ENCODE data around the gene NFKBIE.

NFKBIE gene

GRCh38 chr6:44221291-44221960, 43.9 kb downstream of the NFKBIE start:
- Histone ChIP-seq H3K27me3 (ENCODE audit: insufficient read depth, poor library complexity, severe bottlenecking) (no peaks in the 10 kb centered on the region), H3K27ac (replicated peaks) (no peak overlapping the region), H3K4me3 (replicated peaks; ENCODE audit: insufficient read depth, low read length) (no peak overlapping the region)
- peak in 1 of 2 experiments; percentile 89 for DNase-seq (ENCODE audit: low read depth in 1 of 2, low spot score in 1 of 2)
- TF ChIP-seq POLR2AphosphoS5 (IDR thresholded peaks at IDR 0.05; ENCODE audit: low read depth): 0 out of 2 replicates have a peak, but pooled peaks have one; percentile 17
- peak; percentile 93 for TF ChIP-seq CTCF (IDR thresholded peaks at IDR 0.05; ENCODE audit: insufficient read depth, low read length)
- no peak for TF ChIP-seq SPI1 (IDR thresholded peaks at IDR 0.05; ENCODE audit: borderline replicate concordance, low read depth)

GRCh38 chr6:44220913-44221290, 44.4 kb downstream of the NFKBIE start:
- no peak for TF ChIP-seq CTCF (IDR thresholded peaks at IDR 0.05; ENCODE audit: insufficient read depth, low read length)
- no peak for TF ChIP-seq SPI1 (IDR thresholded peaks at IDR 0.05; ENCODE audit: borderline replicate concordance, low read depth)
- no peak for TF ChIP-seq POLR2AphosphoS5 (IDR thresholded peaks at IDR 0.05; ENCODE audit: low read depth)
- TF ChIP-seq REST (IDR thresholded peaks at IDR 0.05; ENCODE audit: insufficient replicate concordance, low read depth): no peak
- no peak for TF ChIP-seq GABPA (IDR thresholded peaks at IDR 0.05; ENCODE audit: low read depth)
- Histone ChIP-seq H3K27ac (replicated peaks) (no peak overlapping the region), H3K4me3 (replicated peaks; ENCODE audit: insufficient read depth, low read length) (no peak overlapping the region), H3K27me3 (ENCODE audit: insufficient read depth, poor library complexity, severe bottlenecking) (no peaks in the 10 kb centered on the region)
- DNase-seq (ENCODE audit: low read depth in 1 of 2, low spot score in 1 of 2): no peak

GRCh38 chr6:44219815-44220784, 45.3 kb downstream of the NFKBIE start:
- H3K27ac ChIP-seq (replicated peaks): no peak overlapping the region
- TF ChIP-seq CTCF (IDR thresholded peaks at IDR 0.05; ENCODE audit: insufficient read depth, low read length): no peak
- no peak for TF ChIP-seq GABPA (IDR thresholded peaks at IDR 0.05; ENCODE audit: low read depth)
- no peak for TF ChIP-seq REST (IDR thresholded peaks at IDR 0.05; ENCODE audit: insufficient replicate concordance, low read depth)
- DNase-seq (ENCODE audit: low read depth in 1 of 2, low spot score in 1 of 2): no peak
- H3K4me3 ChIP-seq (replicated peaks; ENCODE audit: insufficient read depth, low read length): no peak overlapping the region
- no peaks in the 10 kb centered on the region for H3K27me3 ChIP-seq (ENCODE audit: insufficient read depth, poor library complexity, severe bottlenecking)

Measured in HL-60 (cell line).